ENCODE data around the gene BCS1L.
"Not testable (repeated sequence)": the region's sequence is repeated elsewhere in the genome, so short reads cannot be mapped to it uniquely, and the experiment has no call there.

The BCS1L gene

DNA sequence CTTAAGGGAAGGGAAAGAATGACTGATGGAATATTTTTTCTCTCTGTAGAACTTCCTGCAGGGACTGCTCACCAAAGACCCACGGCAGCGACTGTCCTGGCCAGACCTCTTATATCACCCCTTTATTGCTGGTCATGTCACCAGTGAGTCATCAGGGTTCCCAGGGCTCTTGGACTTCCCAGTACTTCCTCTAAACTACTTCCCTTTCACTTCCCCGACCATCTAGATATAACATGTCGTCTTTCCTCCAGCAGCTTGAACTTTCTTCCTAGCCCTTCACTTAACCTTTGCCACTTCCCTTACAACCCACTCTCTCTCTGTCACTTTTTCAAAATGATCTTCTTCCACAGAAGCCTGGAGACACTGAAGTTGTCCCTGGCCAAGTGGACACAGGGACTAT lies 19.6 kb downstream of the BCS1L start:
- FAIRE-seq, result no peak

DNA sequence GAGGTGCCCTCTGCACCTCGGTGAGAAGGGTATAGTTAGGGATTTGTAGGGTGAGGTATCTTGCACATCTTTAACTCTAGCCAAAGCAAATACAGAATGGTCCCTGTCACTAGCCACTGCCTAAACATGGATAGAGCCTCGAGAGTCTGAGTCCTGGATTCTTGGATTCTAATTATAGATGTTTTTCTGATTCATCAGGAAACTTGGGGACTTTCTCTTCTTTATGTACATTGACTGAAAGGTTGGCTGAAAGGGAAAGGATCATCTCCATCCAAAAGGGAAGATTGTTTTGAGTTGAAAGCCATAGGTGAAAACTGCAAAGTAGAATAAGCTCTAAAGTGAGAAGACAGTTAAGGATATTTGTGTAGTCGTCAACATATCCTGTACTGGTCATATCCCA lies 20.6 kb downstream of the BCS1L start:
- FAIRE-seq (no peak), DNase-seq (ENCODE audit: insufficient read length, low spot score) (no peak)
- TF ChIP-seq, protein P1, sequence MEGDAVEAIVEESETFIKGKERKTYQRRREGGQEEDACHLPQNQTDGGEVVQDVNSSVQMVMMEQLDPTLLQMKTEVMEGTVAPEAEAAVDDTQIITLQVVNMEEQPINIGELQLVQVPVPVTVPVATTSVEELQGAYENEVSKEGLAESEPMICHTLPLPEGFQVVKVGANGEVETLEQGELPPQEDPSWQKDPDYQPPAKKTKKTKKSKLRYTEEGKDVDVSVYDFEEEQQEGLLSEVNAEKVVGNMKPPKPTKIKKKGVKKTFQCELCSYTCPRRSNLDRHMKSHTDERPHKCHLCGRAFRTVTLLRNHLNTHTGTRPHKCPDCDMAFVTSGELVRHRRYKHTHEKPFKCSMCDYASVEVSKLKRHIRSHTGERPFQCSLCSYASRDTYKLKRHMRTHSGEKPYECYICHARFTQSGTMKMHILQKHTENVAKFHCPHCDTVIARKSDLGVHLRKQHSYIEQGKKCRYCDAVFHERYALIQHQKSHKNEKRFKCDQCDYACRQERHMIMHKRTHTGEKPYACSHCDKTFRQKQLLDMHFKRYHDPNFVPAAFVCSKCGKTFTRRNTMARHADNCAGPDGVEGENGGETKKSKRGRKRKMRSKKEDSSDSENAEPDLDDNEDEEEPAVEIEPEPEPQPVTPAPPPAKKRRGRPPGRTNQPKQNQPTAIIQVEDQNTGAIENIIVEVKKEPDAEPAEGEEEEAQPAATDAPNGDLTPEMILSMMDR (IDR thresholded peaks at IDR 0.05; ENCODE audit: insufficient read depth, missing control alignments), result no peak

More for the DNA sequence above, 19.6 kb downstream of the BCS1L start:
- TF ChIP-seq, protein P1 (IDR thresholded peaks at IDR 0.05; ENCODE audit: insufficient read depth, missing control alignments), result no peak
- no peak for DNase-seq (ENCODE audit: insufficient read length, low spot score)

DNA sequence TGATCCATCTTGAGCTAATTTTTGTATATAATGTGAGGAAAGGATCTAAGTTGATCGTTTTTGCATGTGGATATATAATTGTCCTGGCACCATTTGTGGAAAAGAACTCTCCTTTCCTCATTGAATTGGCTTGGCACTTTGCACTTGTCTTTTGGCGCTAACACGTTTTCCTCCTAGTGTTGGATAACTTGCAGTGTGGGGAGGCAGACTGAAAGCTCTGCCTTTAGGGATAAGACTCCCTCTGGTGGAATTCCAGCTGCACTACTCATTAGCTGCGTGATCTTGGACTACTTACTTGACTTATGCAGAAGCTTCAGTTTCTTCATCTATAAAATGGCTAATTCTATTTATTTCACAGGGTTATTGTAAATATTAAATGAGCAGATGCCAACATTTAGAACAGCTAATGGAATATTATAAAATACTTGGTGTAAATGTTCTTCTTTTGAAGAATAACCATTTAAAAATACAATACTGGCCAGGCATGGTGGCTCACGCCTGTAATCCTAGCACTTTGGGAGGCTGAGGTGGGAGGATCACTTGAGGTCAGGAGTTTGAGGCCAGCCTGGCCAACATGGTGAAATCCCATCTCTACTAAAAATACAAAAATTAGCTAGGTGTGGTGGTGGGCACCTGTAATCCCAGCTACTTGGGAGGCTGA lies 28.0 kb downstream of the BCS1L start:
- FAIRE-seq, result peak; percentile 67
- not testable (repeated sequence) for DNase-seq (ENCODE audit: insufficient read length, low spot score)

DNA sequence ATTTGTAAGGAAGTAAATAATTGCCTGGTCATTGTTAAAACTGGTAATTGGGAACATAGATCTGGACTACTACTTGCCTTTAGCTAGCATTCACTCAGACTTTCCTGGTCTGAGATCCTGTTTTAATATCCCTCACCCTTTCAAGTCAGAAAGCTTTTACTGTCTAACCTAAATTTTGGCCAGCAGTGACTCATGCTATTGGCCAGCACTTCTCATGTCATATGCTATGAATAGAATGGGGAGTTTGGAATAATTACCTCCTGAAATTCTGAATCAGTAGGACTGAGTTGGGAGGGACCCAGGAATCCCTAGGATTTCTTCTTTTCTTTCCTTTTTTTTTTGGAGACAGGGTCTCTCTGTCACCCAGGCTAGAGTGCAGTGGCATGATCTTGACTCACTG lies 31.8 kb downstream of the BCS1L start:
- FAIRE-seq, result no peak
- no peak for DNase-seq (ENCODE audit: insufficient read length, low spot score)

More for the DNA sequence above, 28.0 kb downstream of the BCS1L start:
- TF ChIP-seq, protein P1 (IDR thresholded peaks at IDR 0.05; ENCODE audit: insufficient read depth, missing control alignments), result peak; percentile 73

DNA sequence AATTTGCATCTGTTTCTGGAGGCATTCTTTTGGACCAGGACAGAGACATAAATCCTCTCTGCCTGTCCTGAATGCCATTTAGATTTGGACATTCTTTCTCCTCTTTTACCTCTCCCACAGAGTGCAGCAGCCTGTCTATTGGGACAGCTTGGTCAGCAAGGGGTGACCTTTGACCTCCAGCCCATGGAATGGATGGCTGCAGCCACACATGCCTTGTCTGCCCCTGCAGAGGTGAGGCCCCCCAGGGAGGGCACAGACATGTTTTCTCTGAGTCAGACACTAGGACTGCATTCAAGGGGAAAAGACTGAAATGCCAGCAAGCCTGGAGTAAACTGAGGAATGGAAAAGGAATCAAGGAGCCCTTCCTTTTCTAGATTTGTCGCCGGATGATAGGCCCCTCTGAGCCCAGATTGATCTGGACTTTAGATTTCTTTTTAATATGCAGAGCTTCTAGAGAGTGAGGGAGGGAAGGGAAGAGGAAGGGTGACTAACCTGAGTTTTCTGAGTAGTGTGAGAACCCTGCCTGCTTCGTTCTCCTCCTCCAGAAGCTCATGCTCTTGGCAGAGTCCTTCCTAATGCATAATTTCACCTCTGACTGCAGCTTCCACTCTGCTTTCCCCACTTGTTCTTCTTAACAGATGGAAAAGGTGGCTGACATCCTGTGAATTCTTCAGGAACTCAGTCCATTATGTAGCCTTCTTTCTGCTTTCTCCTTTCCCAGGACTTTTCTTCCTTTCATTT lies 35.1 kb downstream of the BCS1L start:
- DNase-seq (ENCODE audit: insufficient read length, low spot score), result no peak
- TF ChIP-seq, protein P1 (IDR thresholded peaks at IDR 0.05; ENCODE audit: insufficient read depth, missing control alignments), result no peak
- FAIRE-seq, result no peak

More for the DNA sequence above, 31.8 kb downstream of the BCS1L start:
- TF ChIP-seq, protein P1 (IDR thresholded peaks at IDR 0.05; ENCODE audit: insufficient read depth, missing control alignments), result no peak

DNA sequence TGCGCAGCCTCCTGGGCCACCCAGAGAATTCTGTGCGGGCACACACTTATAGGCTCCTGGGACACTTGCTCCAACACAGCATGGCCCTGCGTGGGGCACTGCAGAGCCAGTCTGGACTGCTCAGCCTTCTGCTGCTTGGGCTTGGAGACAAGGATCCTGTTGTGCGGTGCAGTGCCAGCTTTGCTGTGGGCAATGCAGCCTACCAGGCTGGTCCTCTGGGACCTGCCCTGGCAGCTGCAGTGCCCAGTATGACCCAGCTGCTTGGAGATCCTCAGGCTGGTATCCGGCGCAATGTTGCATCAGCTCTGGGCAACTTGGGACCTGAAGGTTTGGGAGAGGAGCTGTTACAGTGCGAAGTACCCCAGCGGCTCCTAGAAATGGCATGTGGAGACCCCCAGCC lies 39.4 kb downstream of the BCS1L start:
- FAIRE-seq, result no peak
- no peak for DNase-seq (ENCODE audit: insufficient read length, low spot score)
- TF ChIP-seq, protein P1 (IDR thresholded peaks at IDR 0.05; ENCODE audit: insufficient read depth, missing control alignments), result no peak

DNA sequence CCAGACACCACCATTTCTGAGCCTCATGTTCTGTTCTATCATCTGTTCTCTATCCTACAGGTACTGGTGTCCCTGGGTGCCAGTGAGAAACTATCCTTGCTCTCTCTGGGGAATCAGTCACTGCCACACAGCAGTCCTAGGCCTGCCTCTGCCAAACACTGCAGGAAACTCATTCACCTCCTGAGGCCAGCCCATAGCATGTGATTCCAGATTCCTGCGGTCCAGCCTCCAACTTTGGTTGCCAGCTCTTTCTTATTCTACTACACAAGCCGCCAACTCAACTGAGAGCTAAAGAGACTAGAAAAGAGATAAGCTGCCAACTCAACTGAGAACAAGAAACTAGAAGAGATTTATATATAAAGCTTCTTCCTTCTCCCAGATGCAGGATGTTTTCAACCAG lies 42.3 kb downstream of the BCS1L start:
- no peak for DNase-seq (ENCODE audit: insufficient read length, low spot score)
- FAIRE-seq, result no peak
- TF ChIP-seq, protein P1 (IDR thresholded peaks at IDR 0.05; ENCODE audit: insufficient read depth, missing control alignments), result no peak

Data from D721Med (cell line).